WI38 (cell line): Measurements from ENCODE around the gene NEK5.
"Not testable (repeated sequence)": the region's sequence is repeated elsewhere in the genome, so short reads cannot be mapped to it uniquely, and the experiment has no call there.

Experiments
- H3K4me3 ChIP-seq: 2 replicates; pipeline ENCODE4 v1.5.1; 2011; ENCODE audit warnings: low read depth, mild to moderate bottlenecking, control low read depth, low read length
- CTCF ChIP-seq: IDR thresholded peaks from 2 replicates; pipeline ENCODE4 v1.5.1; 2012; ENCODE audit warnings: low read depth, mild to moderate bottlenecking, control low read depth, low read length

The NEK5 gene

DNA sequence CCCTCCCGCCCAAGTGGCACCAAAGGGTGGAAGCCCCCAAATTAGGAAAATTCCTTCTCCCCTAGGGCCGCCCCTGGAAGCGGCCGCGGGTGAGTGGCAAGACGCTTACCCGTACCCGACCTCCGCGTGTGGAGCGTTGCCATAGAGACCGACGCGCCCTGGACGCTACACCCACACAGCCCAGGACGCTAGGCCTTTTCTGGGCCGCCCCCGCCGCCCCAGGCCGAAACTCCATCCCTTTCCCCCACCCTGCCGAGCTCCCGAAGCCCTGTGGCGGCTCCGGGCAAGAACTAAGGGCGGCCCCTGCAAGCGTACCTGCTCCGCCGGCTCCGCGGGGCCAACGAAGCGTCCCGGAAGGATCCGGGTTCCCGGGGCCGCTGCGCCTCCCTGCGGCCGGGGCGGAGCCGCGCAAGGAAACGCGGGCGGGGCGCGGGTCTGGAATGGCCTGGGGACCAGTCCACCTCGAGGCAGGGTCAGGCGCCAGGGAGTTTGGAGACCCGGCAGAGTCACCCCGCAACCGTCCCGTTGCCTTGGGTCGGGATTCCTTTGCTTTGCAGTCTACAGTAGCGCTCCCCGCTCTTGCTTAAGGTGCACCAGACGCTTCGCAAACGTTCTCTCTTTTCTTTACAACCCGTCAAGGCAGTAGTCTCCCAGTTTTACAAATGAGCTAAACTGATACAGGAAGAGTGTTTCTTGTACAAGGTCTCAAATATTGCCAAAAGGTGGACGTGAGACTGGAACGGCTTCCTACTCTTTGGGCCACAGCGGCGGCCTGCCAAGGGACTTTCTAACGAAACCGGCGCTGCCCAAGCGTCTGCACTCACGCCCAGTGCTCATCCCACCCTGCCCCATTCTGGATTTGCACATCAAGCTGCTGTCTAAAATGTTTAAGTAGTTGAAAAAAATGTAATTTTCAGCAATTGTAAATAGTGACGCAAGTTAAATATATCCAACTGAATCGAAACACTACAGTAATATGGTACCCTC lies at the start of gene NEK5:
NEK5 (minus strand) TSS at position 360 of the 987 bp plus-strand sequence. CDS start 1,591 bp downstream, outside the sequence.
- TF ChIP-seq CTCF: peak; percentile 67
- H3K4me3 ChIP-seq: peak within 1 kb of the TSS; percentile 72

GRCh38 chr13:52177276-52177675 lies 48.4 kb upstream of the NEK5 start:
- H3K4me3 ChIP-seq: no peak overlapping the region
- TF ChIP-seq CTCF: no peak

DNA sequence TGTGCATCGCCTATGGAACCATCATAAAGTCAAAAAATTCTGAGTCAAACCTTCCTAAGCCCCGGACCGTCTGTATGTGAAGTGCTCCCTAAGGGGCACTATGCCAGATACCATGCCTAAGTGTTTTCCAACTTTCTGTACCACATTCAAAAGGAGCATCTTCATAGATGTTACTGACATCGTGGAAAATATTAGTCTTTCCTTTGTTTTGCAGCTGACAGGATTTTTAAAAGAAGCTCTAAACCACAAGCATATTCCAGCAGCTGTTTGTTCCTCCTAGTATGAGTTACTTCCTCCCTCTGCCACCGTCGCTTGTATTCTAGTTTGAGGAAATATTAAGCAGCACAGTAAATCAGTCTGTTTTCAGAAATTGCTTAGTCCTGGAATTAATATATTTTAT lies 45.1 kb upstream of the NEK5 start:
- H3K4me3 ChIP-seq: not testable (repeated sequence)

DNA sequence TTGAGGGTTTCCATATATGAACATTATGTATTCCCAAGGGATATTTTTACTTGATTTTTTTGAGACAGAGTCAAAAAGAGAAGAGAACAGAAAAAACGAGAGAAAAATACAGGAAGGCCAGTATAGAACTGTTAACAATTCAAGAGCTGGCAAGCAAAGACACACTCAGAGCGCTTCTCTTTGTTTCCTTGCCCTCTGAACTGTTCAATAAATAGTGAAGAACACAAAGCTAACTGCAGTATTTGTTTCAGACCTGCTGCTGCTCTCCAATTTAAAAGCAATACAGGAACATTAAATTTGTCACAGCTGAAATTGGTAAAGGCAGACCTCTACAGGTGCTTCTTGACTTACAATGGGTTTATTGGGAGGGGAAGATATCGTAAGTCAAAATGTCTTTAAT lies 44.5 kb upstream of the NEK5 start:
- no peak for TF ChIP-seq CTCF
- no peak overlapping the region for H3K4me3 ChIP-seq

DNA sequence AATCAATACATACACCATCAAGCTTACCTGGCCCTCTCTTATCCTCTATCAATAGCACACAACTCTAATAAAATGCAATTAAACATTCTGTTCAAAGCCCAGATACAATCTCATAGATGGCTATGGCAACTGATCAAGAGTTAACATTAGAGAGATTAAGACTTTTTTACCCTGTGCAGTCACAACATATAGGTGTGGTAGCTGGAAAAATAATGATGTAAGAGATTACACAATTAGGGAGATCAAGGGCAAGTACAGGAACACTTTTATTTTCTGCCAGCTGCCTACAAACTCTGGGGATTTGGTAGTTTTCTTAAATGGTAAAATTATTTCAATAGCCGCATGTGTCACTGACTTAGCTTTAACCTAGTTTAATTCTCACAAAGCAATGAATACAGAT lies 42.8 kb upstream of the NEK5 start:
- not testable (repeated sequence) for H3K4me3 ChIP-seq

DNA sequence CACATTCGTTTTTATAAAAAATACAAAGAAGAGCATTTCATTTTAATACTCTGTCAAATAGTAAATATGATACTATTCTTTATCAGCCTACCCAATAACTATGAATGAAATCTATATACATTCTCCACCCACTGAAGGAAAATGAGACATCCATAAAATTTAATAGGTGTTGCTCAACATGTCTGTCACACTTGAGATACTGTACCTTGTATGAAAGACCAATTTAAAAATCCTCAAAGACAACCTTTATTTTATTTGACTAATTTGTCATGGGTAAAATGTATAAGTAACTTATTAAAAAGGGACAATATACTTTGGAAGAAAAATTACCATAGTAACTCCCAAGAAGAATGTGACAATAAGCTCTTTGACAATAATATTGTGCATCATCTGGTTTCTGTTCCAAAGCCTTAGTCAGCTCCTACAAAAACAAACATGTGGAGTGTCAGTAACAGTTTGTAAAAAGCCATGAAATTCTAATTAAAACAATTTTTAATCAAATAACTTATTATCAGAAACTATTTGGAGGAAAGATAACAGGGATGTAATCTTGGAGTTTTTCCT lies 42.0 kb upstream of the NEK5 start:
- H3K4me3 ChIP-seq: not testable (repeated sequence)

DNA sequence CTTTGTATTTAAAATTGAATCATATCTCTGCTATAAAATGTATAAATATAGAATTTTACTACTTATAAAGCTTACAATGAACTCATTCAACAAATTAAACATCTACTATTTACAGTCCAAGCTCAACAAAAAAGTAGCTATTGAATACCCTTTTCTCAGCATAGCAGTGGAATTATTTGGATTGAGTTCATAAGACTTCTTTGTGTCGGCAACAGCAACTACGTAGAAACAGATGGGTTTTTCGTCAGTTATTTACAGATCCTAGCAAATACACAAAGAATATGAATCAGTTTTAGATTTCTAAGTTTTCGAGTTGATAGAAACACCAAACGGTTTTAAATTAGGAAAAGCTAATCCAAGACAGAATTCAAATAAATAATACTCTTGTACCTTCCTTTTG lies 41.0 kb upstream of the NEK5 start:
- no peak for TF ChIP-seq CTCF
- H3K4me3 ChIP-seq: no peak overlapping the region

GRCh38 chr13:52165411-52165810 lies 36.5 kb upstream of the NEK5 start:
- TF ChIP-seq CTCF: no peak
- no peak overlapping the region for H3K4me3 ChIP-seq

GRCh38 chr13:52164989-52165388 lies 36.1 kb upstream of the NEK5 start:
- TF ChIP-seq CTCF: no peak
- no peak overlapping the region for H3K4me3 ChIP-seq

- H3K4me3 ChIP-seq: not testable (repeated sequence)
These were observed 35.0 kb upstream of the NEK5 start for GRCh38 chr13:52163878-52164277.
